ENCODE results near the gene WFS1. TPM values are rescaled to one million over a fixed set of nuclear protein-coding genes. Genes with fewer than 3 reads are reported as not detected.

The WFS1 gene
- total and polyA plus RNA-seq, 2 of the 4 experiments (the other 2 are of a cell fraction), result 9.7 to 42.4 TPM

- no peak for DNase-seq
- no peak overlapping the region for H2BK120ac ChIP-seq (ENCODE audit: low read depth, low read length)
- H3K56ac ChIP-seq (ENCODE audit: extremely low read depth, insufficient read depth, low read length), result no peak overlapping the region
- no peak overlapping the region for H3K4me2 ChIP-seq (ENCODE audit: low read depth, low read length)
- no peaks in the 10 kb centered on the region for H3K36me3 ChIP-seq (ENCODE audit: control insufficient read depth, insufficient read depth, low read length)
- TF ChIP-seq ELK1 (IDR thresholded peaks at IDR 0.05; ENCODE audit: borderline replicate concordance, low read depth, low read length) (no peak), FOS (IDR thresholded peaks at IDR 0.05; ENCODE audit: low read depth, low read length) (no peak), MAFK (IDR thresholded peaks at IDR 0.05; ENCODE audit: low read depth, low read length) (no peak), RCOR1 (IDR thresholded peaks at IDR 0.05; ENCODE audit: insufficient replicate concordance, low read length) (no peak)
- BruUV-seq (replicated peaks), result no TSS peak
- H2BK5ac ChIP-seq (ENCODE audit: low read depth, low read length, poor library complexity, severe bottlenecking), result no peak overlapping the region
- no peaks in the 10 kb centered on the region for H3K4me1 ChIP-seq (ENCODE audit: control insufficient read depth, insufficient read depth, low read length)
- no peak overlapping the region for H3K23ac ChIP-seq (ENCODE audit: low read depth, low read length)
- H4K91ac ChIP-seq (ENCODE audit: insufficient read depth, low read depth, low read length), result no peak overlapping the region
- no peak overlapping the region for H3K18ac ChIP-seq (ENCODE audit: low read depth, low read length)
- H2BK20ac ChIP-seq (ENCODE audit: low read depth, low read length), result no peak overlapping the region
- no peak overlapping the region for H3K27ac ChIP-seq (ENCODE audit: insufficient read depth, low read length)
- ATAC-seq (ENCODE audit: low read depth), result no peak
- H3K14ac ChIP-seq (replicated peaks; ENCODE audit: low read depth, low read length), result no peak overlapping the region
- no peaks in the 10 kb centered on the region for H3K79me1 ChIP-seq (ENCODE audit: low read depth in 1 of 2, low read length in 2 of 2)
- H3K4ac ChIP-seq (ENCODE audit: low read depth, low read length), result no peak overlapping the region
- H2BK15ac ChIP-seq (ENCODE audit: low read depth, low read length), result no peak overlapping the region
- peaks cover 41% of the 10 kb centered on the region for H3K27me3 ChIP-seq (ENCODE audit: control insufficient read depth, insufficient read depth, low read length)
- no peak overlapping the region for H4K5ac ChIP-seq (ENCODE audit: low read depth, low read length)
- dilution Hi-C loops (cut with HindIII; ENCODE audit: low sequenced_read_pairs, unreplicated experiment), result no loop called here
- H3K9me1 ChIP-seq (ENCODE audit: insufficient read depth, low read length), result no peaks in the 10 kb centered on the region
- H2AFZ ChIP-seq (replicated peaks; ENCODE audit: low read length, poor library complexity), result no peak overlapping the region
- no peak overlapping the region for H4K8ac ChIP-seq (ENCODE audit: low read depth in 2 of 2, low read length in 2 of 2)
- ChIA-PET POLR2A (ENCODE audit: unreplicated experiment) (no interaction called here), CTCF (interaction anchor here (0.6 to 3.7 kb wide), 12 partner anchors 8 to 295 kb away, joined by 3 to 43 read pairs (median 8); no protein-coding TSS in a partner anchor)
- intact Hi-C loops (cut with micrococcal nuclease), result no loop called here
- WGBS, 2 experiments (ENCODE audit: extremely low coverage in 2 of 2, insufficient read length in 1 of 2), result 87% methylated on average over 7 of the region's 14 CpGs; no CpG with 5 or more reads in 1 of the 2 experiments
- H2AK9ac ChIP-seq (replicated peaks; ENCODE audit: low read depth, low read length, poor library complexity), result no peak overlapping the region
- no peak overlapping the region for H3K9ac ChIP-seq (ENCODE audit: low read depth, low read length)
- H3K4me3 ChIP-seq (ENCODE audit: insufficient read depth, low read depth, low read length), result no peak overlapping the region
- no peaks in the 10 kb centered on the region for H3K9me3 ChIP-seq (ENCODE audit: control insufficient read depth, insufficient read depth, low read length)
- H2AK5ac ChIP-seq (ENCODE audit: low read depth, low read length), result no peak overlapping the region
- H4K20me1 ChIP-seq (ENCODE audit: insufficient read depth, low read length), result no peaks in the 10 kb centered on the region
- in situ Hi-C loops (cut with MboI; ENCODE audit: low sequenced_read_pairs), result loop anchor here (5.0 to 10.0 kb wide), 2 partner anchors 76 to 293 kb away; no protein-coding TSS in a partner anchor
Measured at GRCh38 chr4:6251365-6251764, 18.3 kb upstream of the WFS1 start.

Measured in IMR-90 (cell line).